A673 (cell line): ENCODE results near the gene TRIM71. TPM values are rescaled to one million over a fixed set of nuclear protein-coding genes. Genes with fewer than 3 reads are reported as not detected.

ENCODE experiments used
- BruUV-seq: library from RNA; stranded (reverse); fragments of 400-500 nt; replicated peaks from 2 replicates; lab custom pipeline; 2021; lab: Mats Ljungman, UMichigan
- CTCF ChIA-PET: fragments of 300-600 bp; sonication (Branson Sonifier 250); formaldehyde crosslinking; loops from one replicate; lab custom pipeline; 2022; ENCODE audit warnings: antibody characterized with exemption; lab: Charles Lee
- POLR2A ChIA-PET: fragments of 300-600 bp; sonication (Branson Sonifier 250); formaldehyde crosslinking; loops from one replicate; lab custom pipeline; 2022; ENCODE audit warnings: antibody characterized with exemption; ENCODE audit not compliant: low non-redundant PET; lab: Charles Lee
- DNase-seq: peaks from one replicate; pipeline ENCODE4 v3.0.0-alpha.2; 2015; ENCODE audit warnings: low spot score
- H3K27ac ChIP-seq: fragments of 200-600 bp; sonication (generic); 2 replicates; pipeline ENCODE4 v1.5.1; 2016; ENCODE audit warnings: mixed run types, low read depth, mild to moderate bottlenecking, mixed read lengths, antibody characterized with exemption, low read length; ENCODE audit not compliant: poor library complexity, severe bottlenecking
- H3K27me3 ChIP-seq: fragments of 200-600 bp; sonication (generic); replicated peaks from 2 replicates; pipeline ENCODE4 v1.6.1; 2017; ENCODE audit warnings: mixed run types, low read depth, mild to moderate bottlenecking, mixed read lengths, antibody characterized with exemption, low read length; ENCODE audit not compliant: insufficient read depth, poor library complexity
- H3K36me3 ChIP-seq: fragments of 200-600 bp; sonication (generic); 2 replicates; pipeline ENCODE4 v1.6.1; 2016; ENCODE audit warnings: mixed run types, mild to moderate bottlenecking, mixed read lengths, antibody characterized with exemption, low read length; ENCODE audit not compliant: insufficient read depth, poor library complexity, severe bottlenecking
- H3K4me1 ChIP-seq: fragments of 200-600 bp; sonication (generic); 2 replicates; pipeline ENCODE4 v1.6.1; 2017; ENCODE audit warnings: mixed run types, mild to moderate bottlenecking, mixed read lengths, antibody characterized with exemption, low read length; ENCODE audit not compliant: insufficient read depth, poor library complexity, severe bottlenecking
- H3K4me3 ChIP-seq: fragments of 200-600 bp; sonication (generic); 2 replicates; pipeline ENCODE4 v1.5.1; 2016; ENCODE audit warnings: low read depth, mixed run types, mild to moderate bottlenecking, mixed read lengths, low read length; ENCODE audit not compliant: poor library complexity, severe bottlenecking
- H3K9me3 ChIP-seq: fragments of 200-600 bp; sonication (generic); 2 replicates; pipeline ENCODE4 v1.6.1; 2016; ENCODE audit warnings: mixed run types, low read depth, mild to moderate bottlenecking, mixed read lengths, antibody characterized with exemption, low read length; ENCODE audit not compliant: poor library complexity, severe bottlenecking
- EZH2 ChIP-seq: fragments of 200-600 bp; sonication (generic); IDR thresholded peaks from 2 replicates; pipeline ENCODE4 v1.6.1; 2017; ENCODE audit warnings: borderline replicate concordance, low read depth, mild to moderate bottlenecking, mixed read lengths, antibody characterized with exemption, low read length; ENCODE audit not compliant: poor library complexity, severe bottlenecking
- intact Hi-C: fragments of 100-400 bp; cut with micrococcal nuclease; formaldehyde crosslinking; loops from one replicate; pipeline ENCODE4 v1.10.0; 2022; ENCODE audit not compliant: unreplicated experiment
- total RNA-seq: library from RNA; stranded (reverse); gene quantifications from 2 replicates; pipeline ENCODE4 v1.2.3, GENCODE V29; 2021
- TF ChIP-seq, protein P1 (sequence below): fragments of 300-800, 200-600 bp; sonication (generic); conservative IDR thresholded peaks from 2 replicates; pipeline ENCODE4 v1.5.1; 2017; ENCODE audit warnings: low read depth, mild to moderate bottlenecking, antibody characterized with exemption, low read length, moderate library complexity, mixed read lengths

Gene TRIM71
- total RNA-seq, 1 experiment from 2014 or later = 0.30 TPM

DNA sequence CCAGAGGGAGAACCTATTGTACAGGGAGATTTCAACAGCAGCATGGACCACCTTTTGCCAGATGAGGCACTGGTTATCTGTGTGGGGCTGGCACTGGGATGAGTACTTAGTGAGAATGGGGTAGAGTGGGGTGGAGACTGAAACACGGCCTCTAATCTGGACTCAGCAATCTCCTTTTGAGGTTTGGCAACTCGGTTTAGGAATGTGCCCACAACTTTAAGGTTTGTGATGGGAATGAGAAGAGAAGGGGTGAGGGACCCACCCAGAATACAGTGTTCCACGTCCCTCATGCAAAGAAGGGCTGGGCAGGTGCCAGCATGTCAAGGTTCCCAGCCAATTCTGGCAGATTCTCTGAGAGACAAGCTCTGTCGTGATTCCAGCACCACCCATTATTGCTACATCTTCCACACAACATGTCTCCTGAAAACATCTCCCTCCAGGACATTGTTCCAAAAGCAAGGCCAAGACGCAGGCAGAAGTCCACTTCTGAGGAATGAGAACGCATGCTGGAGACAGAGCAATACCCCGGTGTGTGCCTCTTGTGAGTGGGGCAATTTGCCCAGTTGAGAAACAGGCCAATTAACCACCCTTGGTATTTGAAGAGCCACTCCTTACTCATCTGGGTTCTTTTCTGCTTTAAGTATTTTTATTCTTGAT is 96.1 kb downstream of the TRIM71 start:
- no peak for DNase-seq
- intact Hi-C loops = no loop called here
- no peaks in the 10 kb centered on the region for H3K9me3 ChIP-seq
- no peaks in the 10 kb centered on the region for H3K27me3 ChIP-seq
- no peak overlapping the region for H3K4me3 ChIP-seq
- CTCF ChIA-PET = interaction anchor here (0.6 kb wide), 1 partner anchor 68 kb away, joined by 3 read pairs; no protein-coding TSS in a partner anchor
- POLR2A ChIA-PET = no interaction called here
- H3K27ac ChIP-seq = no peak overlapping the region
- no peaks in the 10 kb centered on the region for H3K36me3 ChIP-seq
- no peaks in the 10 kb centered on the region for H3K4me1 ChIP-seq
- TF ChIP-seq, protein P1, sequence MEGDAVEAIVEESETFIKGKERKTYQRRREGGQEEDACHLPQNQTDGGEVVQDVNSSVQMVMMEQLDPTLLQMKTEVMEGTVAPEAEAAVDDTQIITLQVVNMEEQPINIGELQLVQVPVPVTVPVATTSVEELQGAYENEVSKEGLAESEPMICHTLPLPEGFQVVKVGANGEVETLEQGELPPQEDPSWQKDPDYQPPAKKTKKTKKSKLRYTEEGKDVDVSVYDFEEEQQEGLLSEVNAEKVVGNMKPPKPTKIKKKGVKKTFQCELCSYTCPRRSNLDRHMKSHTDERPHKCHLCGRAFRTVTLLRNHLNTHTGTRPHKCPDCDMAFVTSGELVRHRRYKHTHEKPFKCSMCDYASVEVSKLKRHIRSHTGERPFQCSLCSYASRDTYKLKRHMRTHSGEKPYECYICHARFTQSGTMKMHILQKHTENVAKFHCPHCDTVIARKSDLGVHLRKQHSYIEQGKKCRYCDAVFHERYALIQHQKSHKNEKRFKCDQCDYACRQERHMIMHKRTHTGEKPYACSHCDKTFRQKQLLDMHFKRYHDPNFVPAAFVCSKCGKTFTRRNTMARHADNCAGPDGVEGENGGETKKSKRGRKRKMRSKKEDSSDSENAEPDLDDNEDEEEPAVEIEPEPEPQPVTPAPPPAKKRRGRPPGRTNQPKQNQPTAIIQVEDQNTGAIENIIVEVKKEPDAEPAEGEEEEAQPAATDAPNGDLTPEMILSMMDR = no peak
- no peak for TF ChIP-seq EZH2
- BruUV-seq = no TSS peak

DNA sequence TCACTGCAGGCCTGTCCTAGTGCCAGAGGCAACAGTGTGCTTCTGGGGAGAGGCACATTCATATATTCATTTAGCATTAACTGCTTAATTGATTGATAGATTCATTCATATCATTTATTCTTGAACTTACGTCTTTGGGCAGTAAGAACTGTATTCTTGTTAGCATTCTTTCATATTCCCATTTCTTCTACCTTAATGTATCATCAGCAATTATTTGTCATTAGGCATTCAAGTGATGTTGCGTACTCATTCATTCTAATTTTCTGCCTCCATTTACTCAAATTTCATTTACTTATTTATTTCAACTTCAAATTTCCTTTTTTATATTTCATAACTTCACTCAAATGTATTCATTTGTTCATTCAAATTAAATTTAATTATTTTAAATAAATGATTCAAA is 102.1 kb downstream of the TRIM71 start:
- Histone ChIP-seq H3K36me3 (no peaks in the 10 kb centered on the region), H3K27ac (no peak overlapping the region), H3K4me3 (no peak overlapping the region), H3K9me3 (no peaks in the 10 kb centered on the region), H3K27me3 (no peaks in the 10 kb centered on the region), H3K4me1 (no peaks in the 10 kb centered on the region)
- TF ChIP-seq EZH2 = no peak
- TF ChIP-seq, protein P1 = no peak
- no TSS peak for BruUV-seq
- CTCF ChIA-PET = no interaction called here
- POLR2A ChIA-PET = no interaction called here
- DNase-seq = no peak
- intact Hi-C loops = no loop called here

DNA sequence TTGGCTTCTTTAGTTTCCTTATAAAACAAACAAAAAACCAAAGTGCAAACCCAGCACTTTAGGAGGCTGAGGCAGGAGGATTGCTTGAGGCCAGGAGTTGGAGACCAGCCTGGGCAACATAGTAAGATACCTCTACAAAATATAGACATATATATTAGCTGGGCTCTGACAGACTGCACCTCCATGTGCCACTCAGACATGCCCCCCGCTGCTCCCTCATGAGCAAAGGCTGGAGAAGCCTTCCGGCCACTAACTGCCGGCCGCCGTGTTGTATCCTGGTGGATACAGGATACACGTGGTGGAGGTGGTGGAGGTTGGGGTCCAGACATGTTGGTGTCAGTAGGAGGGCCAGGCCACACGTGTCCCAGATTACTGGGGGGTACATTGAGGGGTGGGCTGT is 104.3 kb downstream of the TRIM71 start:
- H3K27ac ChIP-seq = no peak overlapping the region
- CTCF ChIA-PET = no interaction called here
- no TSS peak for BruUV-seq
- H3K4me1 ChIP-seq = no peaks in the 10 kb centered on the region
- no peaks in the 10 kb centered on the region for H3K36me3 ChIP-seq
- no peak for DNase-seq
- intact Hi-C loops = no loop called here
- no peak for TF ChIP-seq EZH2
- TF ChIP-seq, protein P1 = no peak
- H3K27me3 ChIP-seq = peaks cover 8% of the 10 kb centered on the region
- POLR2A ChIA-PET = no interaction called here
- no peak overlapping the region for H3K4me3 ChIP-seq
- H3K9me3 ChIP-seq = no peaks in the 10 kb centered on the region
